CD4-positive, alpha-beta T cell treated with Interleukin-6 at 100 ng/mL for 8 hours (primary cell): ENCODE data around the gene MACROD2.

Experiments
- DNase-seq: peaks from one replicate; pipeline ENCODE4 v3.0.0-alpha.2; 2020; ENCODE audit warnings: mixed read lengths, low spot score

MACROD2 gene

DNA sequence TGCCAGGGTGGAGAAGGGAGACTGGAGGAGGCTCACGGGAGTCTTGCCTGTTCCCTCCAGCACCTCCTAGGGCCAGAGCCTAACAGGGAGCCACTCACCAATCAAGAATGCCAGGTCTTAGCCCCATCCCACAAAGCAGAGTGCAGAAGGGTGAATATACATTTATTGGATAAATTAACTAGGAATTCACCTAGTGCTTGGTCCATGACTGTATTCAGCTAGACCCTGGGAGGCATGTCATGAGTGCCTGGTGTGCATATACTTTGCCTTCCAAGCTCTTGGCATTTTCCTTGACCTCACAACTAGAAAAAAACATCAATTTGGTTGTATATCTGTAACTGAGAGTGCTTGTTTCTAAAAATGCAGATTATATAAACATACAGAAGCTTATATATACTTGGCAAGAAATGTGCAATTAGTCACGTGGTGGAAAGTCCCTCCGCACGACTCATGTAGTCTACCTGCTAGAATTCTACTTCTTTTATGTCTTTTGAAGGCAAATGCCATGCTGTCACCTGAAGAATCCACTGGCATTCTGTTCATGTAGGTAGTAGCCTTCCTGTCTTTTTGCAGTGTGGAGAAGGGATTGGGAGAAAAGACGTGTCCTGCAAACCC, 1586.9 kb downstream of the MACROD2 start:
- no peak for DNase-seq

DNA sequence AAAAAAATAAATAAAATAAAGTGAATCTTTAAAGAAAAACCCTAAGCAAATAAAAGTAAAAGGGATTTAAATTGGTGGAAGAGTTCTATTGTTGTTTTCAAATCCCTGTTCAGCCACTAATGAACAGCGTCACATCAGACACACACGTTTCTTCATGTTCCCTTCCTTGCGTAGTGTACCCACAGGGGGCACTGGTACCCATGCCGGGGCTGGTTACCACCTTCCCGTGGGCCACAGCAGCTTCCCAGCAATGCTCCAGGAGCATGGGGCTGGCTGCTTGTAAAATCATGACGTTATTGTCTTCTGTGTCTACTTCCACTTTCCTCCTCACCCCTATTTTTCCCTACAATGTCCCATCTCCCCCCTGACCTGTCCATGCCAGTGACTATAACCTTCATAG, 1589.2 kb downstream of the MACROD2 start:
- DNase-seq = no peak

DNA sequence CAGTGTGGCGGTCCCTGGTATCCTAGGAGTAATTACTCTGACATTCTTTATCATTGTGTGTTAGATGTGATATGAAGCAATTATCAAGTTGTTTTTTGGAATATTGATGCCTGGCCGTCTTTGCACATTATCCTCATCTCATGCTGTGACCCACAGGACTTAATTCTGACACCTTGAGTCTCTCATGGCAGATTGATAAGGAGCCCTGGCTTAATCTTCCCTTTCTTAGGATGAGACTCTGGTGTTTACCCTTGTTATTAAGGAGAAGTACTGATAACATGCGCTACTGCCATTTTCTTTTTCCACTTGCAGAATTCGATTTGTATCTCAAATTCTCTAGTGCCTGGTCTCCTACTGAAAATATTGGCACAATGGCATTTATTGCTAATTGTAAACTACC, 1597.8 kb downstream of the MACROD2 start:
- DNase-seq = no peak

DNA sequence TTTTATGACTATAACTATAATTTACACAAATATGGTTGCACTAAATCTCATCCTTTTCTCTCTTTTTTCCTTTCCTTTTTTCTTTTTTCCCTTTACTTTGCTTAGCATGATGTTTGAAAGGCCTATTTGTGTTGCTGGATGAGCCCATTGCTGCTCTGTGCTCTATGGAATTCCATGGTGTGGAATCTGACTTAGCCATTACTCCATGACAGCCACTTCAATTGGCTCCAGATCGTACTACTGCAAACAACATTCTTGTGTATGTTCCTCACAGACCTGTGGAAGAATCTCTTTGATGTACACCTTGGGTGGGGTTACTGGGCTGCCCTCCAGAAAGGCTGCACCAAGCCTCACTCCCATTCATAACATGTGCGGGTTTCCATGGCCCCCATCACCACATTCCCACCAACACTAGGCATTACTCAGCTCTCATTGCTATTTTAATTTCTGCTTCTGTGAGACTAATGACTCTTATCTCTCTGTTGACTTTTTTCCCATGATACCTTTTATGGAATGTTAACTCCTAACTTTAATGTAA, 1598.9 kb downstream of the MACROD2 start:
- no peak for DNase-seq

DNA sequence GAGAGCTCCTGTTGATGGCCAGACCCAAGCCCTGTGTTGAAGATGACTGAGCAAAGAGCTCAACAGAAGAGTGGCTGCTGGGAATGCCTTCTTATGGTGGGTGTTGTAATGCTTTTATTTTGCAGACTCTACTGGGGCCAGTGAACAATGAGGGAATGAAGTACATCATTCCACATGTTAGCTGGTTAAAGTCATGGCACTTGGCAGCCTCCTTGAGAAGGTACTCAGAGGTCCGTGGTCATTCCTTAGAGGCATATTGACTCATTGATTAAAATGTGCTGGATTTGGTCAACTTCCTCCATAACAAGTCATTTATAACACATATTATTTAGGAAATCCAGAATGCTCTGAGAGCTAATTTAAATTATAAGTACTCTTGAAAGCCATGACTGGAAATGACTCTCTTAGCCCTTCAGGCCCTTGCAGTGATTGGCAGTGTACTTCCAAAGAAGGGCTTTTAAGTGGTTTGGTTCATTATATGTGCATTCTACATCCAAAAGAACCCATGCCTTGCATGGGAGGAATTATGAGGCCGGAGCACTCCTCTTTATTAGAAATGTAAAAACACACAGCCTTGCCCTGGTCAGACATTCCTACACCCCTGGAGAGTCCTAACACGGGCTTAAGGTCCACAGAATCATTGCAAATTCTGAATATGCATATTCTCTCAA, 1601.0 kb downstream of the MACROD2 start:
- DNase-seq = no peak

DNA sequence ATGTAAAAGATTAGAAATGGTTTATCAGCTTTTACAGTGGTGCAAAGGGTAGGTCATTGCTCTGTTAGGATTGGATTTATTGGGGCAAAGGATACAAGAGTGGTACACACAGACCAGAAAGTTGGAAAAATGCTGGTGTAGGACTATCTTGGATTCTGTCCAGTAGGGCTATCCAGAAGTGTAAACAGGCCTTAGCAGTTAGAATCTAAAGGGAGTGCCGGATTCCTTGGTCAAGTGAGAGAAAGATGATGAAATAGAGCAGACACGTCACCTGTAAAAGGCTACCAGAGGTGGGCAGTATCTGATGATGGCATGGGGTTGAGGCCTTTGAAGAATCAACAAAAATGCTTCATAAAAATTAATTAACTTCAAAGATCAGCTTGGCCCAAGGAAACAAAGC, 1602.0 kb downstream of the MACROD2 start:
- no peak for DNase-seq

DNA sequence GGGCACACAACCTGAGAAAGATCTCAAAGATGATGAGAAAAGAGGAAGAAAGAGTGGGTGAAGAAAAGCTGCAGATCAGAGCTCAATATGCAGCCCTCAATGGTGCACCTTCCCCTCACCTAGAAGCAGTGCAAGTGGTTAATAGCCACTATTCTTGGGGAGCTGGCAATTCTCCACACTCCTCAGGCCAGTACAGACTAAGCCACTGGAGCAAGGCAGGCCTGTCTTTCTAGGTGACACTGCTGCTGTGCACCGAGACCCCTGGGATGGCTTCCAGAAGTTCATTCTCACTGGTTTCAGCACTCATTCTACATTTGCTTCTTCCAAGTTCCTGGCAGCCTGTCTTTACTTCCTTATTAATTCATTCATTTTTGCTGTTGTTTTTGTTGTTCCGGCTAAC, 1604.6 kb downstream of the MACROD2 start:
- DNase-seq = no peak

DNA sequence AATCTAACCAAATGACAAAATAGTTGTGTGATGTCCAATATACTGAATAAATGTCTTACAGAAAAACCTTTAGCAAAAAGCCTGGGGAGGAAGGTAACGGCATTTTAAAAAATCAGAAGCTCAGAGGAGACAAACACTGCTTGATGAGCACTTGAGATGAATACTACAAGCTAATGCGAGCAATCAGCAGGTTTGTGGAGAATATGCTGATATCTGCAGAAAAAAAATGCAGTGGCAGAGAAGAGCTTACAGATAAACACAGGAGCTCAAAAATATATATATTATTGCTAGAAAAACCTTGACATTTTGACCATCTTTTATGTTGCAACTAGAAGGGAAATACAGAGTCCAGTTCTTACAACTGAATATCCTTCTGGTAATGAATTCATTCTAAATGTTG, 1605.2 kb downstream of the MACROD2 start:
- DNase-seq = no peak

DNA sequence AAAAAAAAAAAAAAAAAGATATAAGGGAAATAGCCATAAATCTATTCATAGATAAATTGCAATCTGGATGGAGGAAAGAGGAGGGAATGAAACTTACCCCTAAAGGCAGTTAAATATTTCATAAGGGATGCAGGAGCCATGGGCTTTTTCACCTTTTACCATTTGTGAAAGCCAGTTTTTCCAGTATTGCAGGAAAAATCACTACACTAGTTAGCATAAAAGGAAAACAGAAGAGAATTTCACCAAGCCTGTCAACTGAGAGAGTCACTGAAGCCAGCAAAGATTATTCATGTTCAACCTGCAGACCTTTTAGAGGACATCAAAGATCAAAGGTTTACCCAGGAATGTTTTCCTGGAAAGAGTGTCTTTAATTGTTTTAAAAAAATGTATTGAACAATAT, 1608.2 kb downstream of the MACROD2 start:
- DNase-seq = no peak

DNA sequence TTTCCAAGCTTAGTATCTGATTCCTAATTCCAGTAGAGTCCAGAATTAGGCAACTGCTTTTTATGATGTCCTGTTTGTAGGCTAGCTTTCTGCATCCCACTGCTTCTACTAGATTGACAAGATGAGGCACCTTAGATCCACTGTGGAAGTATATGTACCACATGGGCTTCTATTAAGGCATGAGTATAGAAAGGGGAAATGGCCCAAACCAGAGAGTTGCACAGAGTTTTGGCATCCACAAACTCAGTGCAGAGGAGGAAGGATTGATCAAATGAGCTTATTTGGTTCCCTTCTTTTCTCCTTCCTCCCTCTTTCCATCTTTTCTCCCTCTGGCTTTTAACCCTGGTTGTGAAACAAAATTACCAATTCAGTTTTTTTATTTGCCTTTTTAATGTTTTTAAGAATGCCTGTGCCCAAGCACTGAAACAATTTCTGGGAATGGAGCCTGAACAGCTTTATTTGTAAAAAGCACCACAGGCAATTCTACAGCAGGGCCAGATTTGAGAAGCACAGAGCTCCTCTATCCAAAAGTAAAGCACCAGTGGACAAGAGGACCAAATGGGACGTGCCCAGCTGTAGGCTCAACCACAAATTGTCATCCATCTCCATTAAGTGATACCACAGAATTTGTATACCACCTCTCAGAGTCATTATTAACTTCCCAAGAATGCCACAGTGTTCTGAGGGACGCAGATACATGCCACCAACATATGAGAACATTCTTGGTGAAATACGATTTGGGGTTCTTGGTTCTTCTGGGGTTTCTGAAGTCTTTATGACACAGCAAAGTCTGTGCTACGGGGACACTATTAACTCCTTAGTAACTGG, 1608.9 kb downstream of the MACROD2 start:
- no peak for DNase-seq

DNA sequence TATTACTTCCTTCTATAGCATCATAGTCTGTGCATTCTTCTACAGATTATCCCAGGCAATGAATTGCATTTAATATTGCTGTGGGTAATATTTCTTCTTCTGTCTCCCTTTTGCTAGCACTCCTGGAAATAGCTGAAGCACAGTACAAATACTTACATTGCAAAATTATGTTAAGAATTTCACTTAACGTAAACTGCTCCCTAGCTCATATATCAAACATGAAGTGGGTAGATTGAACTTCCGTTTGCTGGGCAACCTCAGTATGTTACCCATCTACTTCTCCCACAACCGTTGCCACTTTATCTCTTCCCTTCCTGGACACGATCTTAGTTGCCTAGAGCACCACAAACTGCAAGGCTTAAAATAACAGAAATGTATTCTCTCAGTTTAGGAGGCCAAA, 1614.6 kb downstream of the MACROD2 start:
- DNase-seq = no peak

DNA sequence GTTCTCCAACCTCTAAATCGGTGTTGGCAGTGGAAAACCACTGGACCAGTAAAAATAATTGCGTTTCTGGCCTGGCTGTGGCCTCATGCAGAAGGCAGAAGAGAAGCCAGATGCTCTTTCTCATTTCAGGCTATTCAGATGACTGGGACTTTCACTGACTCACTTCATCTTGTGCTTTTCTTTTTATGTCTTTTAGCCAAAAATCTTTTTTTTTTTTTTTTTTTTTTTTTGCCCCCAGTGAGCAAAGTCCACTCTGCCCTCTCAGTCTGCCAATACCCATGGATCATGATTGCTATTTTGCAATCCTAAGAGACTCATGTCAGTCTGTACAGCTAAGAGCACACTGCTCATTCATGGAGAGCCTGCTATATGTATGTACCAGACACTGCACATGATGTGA, 1615.5 kb downstream of the MACROD2 start:
- no peak for DNase-seq

DNA sequence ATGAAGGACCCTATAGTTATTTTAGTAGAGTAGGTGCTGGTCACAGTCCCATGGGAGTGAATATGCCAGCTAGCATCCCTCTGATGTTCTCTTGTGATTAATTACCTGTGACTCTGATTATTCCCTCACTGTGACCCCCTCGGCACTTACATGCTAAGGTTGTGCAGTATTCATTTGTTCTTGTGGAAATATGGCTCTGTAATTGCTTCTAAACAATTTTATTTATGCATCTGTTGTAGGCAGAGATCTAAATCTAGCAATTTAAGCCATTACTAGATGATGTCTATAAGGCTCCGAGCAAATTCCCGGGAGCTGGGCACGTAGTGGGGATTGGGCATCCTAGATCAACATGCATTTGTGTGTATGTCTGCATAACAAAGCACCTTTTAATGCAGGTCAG, 1616.2 kb downstream of the MACROD2 start:
- DNase-seq = no peak

DNA sequence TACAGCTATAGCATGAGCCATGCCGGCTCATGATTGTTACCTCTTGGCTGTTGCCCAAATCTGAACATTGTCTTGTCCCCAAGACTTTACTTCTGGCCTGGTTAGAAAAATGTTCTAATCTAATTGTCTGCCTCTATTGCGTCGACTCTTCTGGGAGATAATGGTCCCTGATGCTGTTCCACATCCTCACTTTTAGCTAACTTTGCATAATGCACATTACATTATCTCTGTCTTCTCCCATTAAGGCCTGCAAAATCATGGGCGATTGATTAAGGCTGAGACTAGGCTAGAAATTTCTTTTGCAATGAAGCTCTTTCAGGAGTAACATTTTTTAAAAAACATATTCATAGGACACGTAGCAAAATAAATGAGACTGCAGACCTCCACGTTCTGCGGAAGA, 1616.9 kb downstream of the MACROD2 start:
- no peak for DNase-seq

DNA sequence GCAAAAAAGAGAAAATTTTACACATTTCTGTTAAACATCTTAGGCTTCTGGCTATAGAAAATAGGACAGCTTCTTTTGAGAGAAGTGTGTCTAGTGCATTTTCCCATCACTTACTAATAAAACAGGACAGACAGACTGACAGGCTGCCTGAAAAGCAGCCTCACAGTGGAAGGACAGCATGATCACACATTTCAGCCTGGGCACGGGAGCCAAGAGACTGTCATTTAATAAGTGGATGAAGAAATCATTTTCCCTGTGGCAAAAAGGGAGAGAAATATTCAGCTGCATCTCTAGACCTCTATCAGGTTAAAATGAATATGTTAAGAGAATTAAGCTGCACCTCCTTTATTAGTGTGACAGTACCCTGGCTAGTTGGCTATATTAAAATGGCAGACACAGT, 1617.5 kb downstream of the MACROD2 start:
- DNase-seq = no peak

DNA sequence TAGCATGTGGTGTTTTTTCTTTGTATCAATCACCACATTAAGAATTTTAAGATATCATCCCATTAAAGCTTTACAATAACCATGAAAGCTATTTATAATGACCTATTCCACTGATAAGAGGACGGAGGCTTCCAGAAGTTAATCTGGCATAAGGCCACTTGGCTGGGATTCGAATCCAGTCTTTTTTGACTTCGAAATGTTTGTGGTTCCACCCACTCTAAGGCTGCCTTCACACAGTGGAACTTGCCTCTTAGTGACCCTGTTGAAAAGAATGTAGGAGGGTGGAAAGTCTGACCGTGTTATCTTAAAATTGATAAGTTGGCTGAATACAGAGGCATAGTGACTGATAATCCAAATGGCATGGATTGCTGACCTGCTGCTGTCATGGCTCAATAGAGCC, 1618.2 kb downstream of the MACROD2 start:
- DNase-seq = no peak

DNA sequence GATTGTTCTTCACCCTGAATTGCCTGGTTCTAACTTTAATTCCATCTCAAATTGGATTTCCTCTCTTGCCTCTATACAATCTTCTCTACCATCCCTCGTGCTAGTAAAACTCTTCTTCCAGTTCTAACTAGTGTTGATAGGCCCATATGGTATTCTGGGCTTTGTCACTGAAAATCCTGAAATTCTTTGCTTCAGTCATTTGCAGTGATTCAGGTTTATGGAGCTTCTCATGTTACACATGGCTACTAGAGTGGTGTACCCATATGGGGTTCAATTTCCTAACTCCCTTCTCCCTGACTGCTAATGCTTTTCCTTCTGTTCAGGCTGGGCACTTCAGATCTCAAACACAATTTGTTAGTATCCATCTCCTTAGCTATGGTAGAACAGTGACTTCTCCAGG, 1621.3 kb downstream of the MACROD2 start:
- no peak for DNase-seq

DNA sequence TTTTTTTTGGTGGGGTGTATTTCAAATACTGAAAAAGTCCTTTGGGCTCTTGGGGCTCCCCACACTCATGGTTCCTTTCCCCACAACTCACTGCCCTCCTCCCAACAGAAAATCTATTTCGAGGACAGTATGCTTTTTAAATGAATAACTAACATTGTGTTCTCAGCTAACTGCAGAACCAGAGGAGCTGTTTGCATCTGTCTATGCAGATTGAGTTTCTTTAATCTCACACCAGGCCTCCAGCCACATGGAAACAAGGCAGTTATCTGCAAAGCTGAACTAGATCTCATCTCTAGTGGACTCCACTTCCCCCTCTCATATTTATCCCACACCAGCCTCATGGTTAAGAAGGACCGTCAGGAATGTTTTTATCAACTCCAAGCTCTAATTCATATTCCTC, 1622.8 kb downstream of the MACROD2 start:
- no peak for DNase-seq

DNA sequence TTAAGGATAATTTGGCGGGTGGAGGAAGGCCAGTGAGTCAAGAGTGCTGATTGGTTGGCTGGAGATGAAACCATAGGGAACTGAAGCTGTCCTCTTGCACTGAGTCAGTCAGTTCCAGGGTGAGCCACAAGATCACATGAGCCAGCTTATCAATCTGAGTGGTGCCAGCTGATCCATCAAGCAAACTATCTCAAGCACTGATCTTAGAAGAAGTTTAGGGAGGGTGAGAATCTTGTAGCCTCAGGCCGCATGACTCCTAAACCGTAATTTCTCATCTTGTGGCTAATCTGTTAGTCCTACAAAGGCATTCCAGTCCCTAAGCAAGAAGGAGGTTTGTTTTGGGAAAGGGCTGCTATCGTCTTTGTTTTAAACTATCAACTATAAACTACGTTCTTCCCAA, 1623.6 kb downstream of the MACROD2 start:
- no peak for DNase-seq

DNA sequence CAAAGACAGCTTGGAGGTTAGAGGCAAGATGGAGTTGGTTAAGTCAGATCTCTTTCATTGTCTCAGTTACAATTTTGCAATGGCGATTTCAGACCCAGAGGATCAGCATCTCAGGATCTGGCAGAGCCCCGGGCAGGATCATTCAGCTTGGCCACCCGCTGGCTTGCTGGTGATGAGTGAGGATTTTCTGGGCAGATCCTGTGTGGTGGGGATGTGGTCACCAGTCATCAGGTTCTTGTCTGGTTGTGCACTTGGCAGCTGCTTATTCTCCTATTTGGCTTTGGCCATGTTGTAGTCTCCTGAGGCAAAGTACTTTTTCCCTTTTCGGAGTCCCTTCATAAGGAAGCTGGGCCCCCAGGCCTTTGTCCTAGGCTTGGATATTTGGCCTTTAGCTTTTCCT, 1624.0 kb downstream of the MACROD2 start:
- DNase-seq = no peak

DNA sequence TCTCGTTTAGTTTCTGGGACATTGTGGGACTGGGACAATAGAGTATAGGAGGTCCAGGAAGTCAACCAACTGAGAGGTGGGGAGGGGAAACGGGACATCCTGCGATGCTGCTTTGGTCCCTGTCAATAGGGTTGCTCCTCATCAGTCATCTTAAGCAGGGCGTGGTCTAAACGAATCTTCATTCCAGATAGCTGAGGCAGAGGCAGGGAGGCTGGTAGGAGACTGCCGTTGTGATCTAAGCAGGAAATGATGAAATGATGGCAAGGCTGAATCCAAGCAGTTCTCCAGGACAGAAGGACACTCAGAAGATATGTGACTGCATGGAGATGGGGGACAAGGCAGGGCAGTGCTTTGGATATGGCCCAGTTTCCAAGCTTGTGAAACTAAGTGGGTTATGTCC, 1624.5 kb downstream of the MACROD2 start:
- no peak for DNase-seq

DNA sequence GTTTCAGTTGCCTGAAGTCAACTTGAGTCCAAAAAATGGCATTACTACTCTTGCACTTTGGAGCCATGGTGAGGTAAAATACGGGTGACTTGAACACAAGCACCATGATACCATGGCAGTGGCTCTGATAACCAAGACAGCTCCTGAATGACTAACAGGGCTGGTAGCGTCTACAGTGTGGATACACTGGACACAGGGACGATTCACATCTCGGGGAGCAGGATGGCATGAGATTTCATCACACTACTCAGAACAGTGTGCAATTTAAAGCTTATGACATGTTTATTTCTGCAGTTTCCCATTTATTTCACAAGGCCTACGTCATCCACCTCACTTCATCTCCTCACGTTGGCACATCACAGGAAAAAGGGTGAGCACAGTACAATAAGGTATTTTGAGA, 1627.1 kb downstream of the MACROD2 start:
- no peak for DNase-seq

DNA sequence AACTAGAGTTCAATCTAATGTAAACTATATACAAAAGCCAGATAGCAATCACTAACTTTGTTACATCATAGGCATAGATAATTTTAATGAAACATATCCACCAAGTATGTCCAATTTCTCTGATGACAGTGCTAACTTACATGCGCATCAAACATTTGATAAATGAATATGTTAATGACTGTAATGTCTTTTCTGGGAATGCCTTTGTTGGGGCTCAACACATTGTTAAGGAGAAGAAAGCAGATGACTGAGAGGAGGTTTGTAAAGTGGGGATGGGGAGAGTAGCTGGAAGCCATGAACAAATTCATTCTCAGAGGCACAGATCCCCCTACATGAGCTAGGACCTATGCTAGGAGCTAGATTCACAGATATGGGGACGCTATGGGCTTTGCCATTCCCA, 1627.9 kb downstream of the MACROD2 start:
- no peak for DNase-seq
